Stimulated activated CD8-positive, alpha-beta memory T cell treated with anti-CD3 and anti-CD28 coated beads, Interleukin-4, amount 100 ng/mL, for 4 hours (primary cell): Measurements from ENCODE around the gene DGKH.
"Not testable (repeated sequence)": the region's sequence is repeated elsewhere in the genome, so short reads cannot be mapped to it uniquely, and the experiment has no call there.

Experiments
- DNase-seq, 2 donors: peaks; one replicate each; pipeline ENCODE4 v3.0.0-alpha.2; 2020; ENCODE audit warnings: low read depth in 2 of 2, low spot score in 1 of 2

The DGKH gene

GRCh38 chr13:42071672-42072419, 23.4 kb downstream of the DGKH start:
- no peak for DNase-seq

GRCh38 chr13:42073683-42074082, 25.2 kb downstream of the DGKH start:
- no peak for DNase-seq

- DNase-seq: no peak
Measured at GRCh38 chr13:42075517-42075916, 27.1 kb downstream of the DGKH start.

- DNase-seq: no peak
Measured at GRCh38 chr13:42076309-42076713, 27.9 kb downstream of the DGKH start.

GRCh38 chr13:42078128-42078808, 29.8 kb downstream of the DGKH start:
- no peak for DNase-seq

GRCh38 chr13:42083138-42083770, 34.8 kb downstream of the DGKH start:
- DNase-seq: no peak

GRCh38 chr13:42084722-42085121, 36.3 kb downstream of the DGKH start:
- DNase-seq: no peak

GRCh38 chr13:42086582-42086981, 38.1 kb downstream of the DGKH start:
- no peak for DNase-seq

GRCh38 chr13:42094516-42095040, 46.1 kb downstream of the DGKH start:
- no peak for DNase-seq

- not testable (repeated sequence) for DNase-seq
Measured at GRCh38 chr13:42096222-42096621, 47.8 kb downstream of the DGKH start.

GRCh38 chr13:42099962-42100675, 51.7 kb downstream of the DGKH start:
- no peak for DNase-seq

GRCh38 chr13:42100960-42101359, 52.5 kb downstream of the DGKH start:
- no peak for DNase-seq

- no peak for DNase-seq
Measured at GRCh38 chr13:42101821-42102585, 53.6 kb downstream of the DGKH start.

- DNase-seq: no peak
Measured at GRCh38 chr13:42102961-42103865, 54.8 kb downstream of the DGKH start.

GRCh38 chr13:42106998-42107397, 58.5 kb downstream of the DGKH start:
- DNase-seq: no peak

- no peak for DNase-seq
Measured at GRCh38 chr13:42107421-42107820, 59.0 kb downstream of the DGKH start.

GRCh38 chr13:42108217-42108616, 59.8 kb downstream of the DGKH start:
- no peak for DNase-seq

GRCh38 chr13:42109957-42110356, 61.5 kb downstream of the DGKH start:
- no peak for DNase-seq

- no peak for DNase-seq
Measured at GRCh38 chr13:42110410-42111155, 62.1 kb downstream of the DGKH start.
